IMR-90 (cell line): Measurements from ENCODE around the gene CILP.

Experiments
- BHLHE40 ChIP-seq: fragments of 150-350 bp; IDR thresholded peaks from 2 replicates; pipeline ENCODE4 v1.6.1; 2016; ENCODE audit warnings: mild to moderate bottlenecking, low read depth, low read length
- CEBPB ChIP-seq: IDR thresholded peaks from 2 replicates; pipeline ENCODE4 v1.6.1; 2012; ENCODE audit warnings: low read depth, low read length, improper control_type of control experiment
- FOS ChIP-seq: fragments of 150-350 bp; IDR thresholded peaks from 2 replicates; pipeline ENCODE4 v1.6.1; 2016; ENCODE audit warnings: low read depth, low read length
- MAZ ChIP-seq: IDR thresholded peaks from 2 replicates; pipeline ENCODE4 v1.6.1; 2012; ENCODE audit warnings: low read depth, mild to moderate bottlenecking, low read length, improper control_type of control experiment, moderate library complexity, borderline replicate concordance
- MXI1 ChIP-seq: IDR thresholded peaks from 2 replicates; pipeline ENCODE4 v1.6.1; 2012; ENCODE audit warnings: low read depth, mild to moderate bottlenecking, low read length, moderate library complexity, borderline replicate concordance
- POLR2A ChIP-seq: IDR thresholded peaks from 2 replicates; pipeline ENCODE4 v1.6.1; 2012; ENCODE audit warnings: mild to moderate bottlenecking, low read depth, low read length
- RAD21 ChIP-seq: IDR thresholded peaks from 2 replicates; pipeline ENCODE4 v1.6.1; 2012; ENCODE audit warnings: low read length, improper control_type of control experiment
- RCOR1 ChIP-seq: IDR thresholded peaks from 2 replicates; pipeline ENCODE4 v1.6.1; 2012; ENCODE audit warnings: mild to moderate bottlenecking, low read length, improper control_type of control experiment; ENCODE audit not compliant: insufficient replicate concordance
- TF ChIP-seq, protein P1 (sequence below): conservative IDR thresholded peaks from 2 replicates; pipeline ENCODE4 v1.5.1; 2012; ENCODE audit warnings: mild to moderate bottlenecking, low read depth, low read length, improper control_type of control experiment

DNA sequence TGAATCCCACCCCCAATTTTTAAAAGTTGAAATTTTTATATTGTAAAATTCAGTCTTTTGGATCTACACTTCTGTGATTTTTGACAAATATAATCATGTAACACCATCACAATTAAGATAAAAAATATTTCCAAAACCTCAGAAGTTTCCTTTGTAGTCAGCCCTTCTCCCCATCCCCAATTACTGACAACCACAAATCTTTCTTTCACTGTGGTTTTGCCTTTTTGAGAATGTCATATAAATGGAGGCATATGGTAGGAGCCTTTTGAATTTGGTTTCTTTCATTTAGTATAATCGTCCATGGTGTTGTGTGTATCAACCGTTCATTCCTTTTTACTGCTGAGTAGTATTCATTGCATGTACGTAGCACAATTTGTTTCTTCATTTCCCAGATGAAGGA, 7.9 kb upstream of the CILP start:
- TF ChIP-seq, protein P1, sequence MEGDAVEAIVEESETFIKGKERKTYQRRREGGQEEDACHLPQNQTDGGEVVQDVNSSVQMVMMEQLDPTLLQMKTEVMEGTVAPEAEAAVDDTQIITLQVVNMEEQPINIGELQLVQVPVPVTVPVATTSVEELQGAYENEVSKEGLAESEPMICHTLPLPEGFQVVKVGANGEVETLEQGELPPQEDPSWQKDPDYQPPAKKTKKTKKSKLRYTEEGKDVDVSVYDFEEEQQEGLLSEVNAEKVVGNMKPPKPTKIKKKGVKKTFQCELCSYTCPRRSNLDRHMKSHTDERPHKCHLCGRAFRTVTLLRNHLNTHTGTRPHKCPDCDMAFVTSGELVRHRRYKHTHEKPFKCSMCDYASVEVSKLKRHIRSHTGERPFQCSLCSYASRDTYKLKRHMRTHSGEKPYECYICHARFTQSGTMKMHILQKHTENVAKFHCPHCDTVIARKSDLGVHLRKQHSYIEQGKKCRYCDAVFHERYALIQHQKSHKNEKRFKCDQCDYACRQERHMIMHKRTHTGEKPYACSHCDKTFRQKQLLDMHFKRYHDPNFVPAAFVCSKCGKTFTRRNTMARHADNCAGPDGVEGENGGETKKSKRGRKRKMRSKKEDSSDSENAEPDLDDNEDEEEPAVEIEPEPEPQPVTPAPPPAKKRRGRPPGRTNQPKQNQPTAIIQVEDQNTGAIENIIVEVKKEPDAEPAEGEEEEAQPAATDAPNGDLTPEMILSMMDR: no peak
- no peak for TF ChIP-seq POLR2A
- no peak for TF ChIP-seq CEBPB
- TF ChIP-seq RCOR1: no peak
- TF ChIP-seq FOS: no peak
- TF ChIP-seq MXI1: no peak
- no peak for TF ChIP-seq RAD21
- no peak for TF ChIP-seq MAZ
- no peak for TF ChIP-seq BHLHE40
